ENCODE measurements around the gene CACNA1B.

GRCh38 chr9:138025417-138025816, 147.8 kb downstream of the CACNA1B start:
- no peak for TF ChIP-seq CTCF (IDR thresholded peaks at IDR 0.05)
- no peak for TF ChIP-seq POLR2A (IDR thresholded peaks at IDR 0.05)
